Astrocyte (in vitro differentiated cells and primary cell): Measurements from ENCODE around the gene PAK6. TPM values are rescaled to one million over a fixed set of nuclear protein-coding genes. Genes with fewer than 3 reads are reported as not detected.

Experiments used
- DNase-seq: peaks from one replicate; pipeline ENCODE4 v3.0.0-alpha.2; 2010; ENCODE audit warnings: low read depth
- FAIRE-seq: peaks from 2 replicates; lab custom pipeline; 2011; peaks lifted over from hg19 to GRCh38; lab: Jason Lieb, UNC
- H2AFZ ChIP-seq: 2 replicates; pipeline ENCODE4 v1.6.0; 2012; ENCODE audit warnings: low read depth, low read length, inconsistent platforms
- H3K27ac ChIP-seq: 2 replicates; pipeline ENCODE4 v1.5.1; 2011; ENCODE audit warnings: low read depth, low read length, inconsistent platforms
- H3K27me3 ChIP-seq: 2 replicates; pipeline ENCODE4 v1.6.0; 2011; ENCODE audit warnings: low read length, inconsistent platforms; ENCODE audit not compliant: insufficient read depth
- H3K36me3 ChIP-seq: 2 replicates; pipeline ENCODE4 v1.5.1; 2011; ENCODE audit warnings: low read length, inconsistent platforms; ENCODE audit not compliant: insufficient read depth
- H3K4me1 ChIP-seq: 2 replicates; pipeline ENCODE4 v1.5.1; 2011; ENCODE audit warnings: low read length, inconsistent platforms; ENCODE audit not compliant: insufficient read depth
- H3K4me2 ChIP-seq: 2 replicates; pipeline ENCODE4 v1.6.0; 2012; ENCODE audit warnings: low read length, inconsistent platforms
- H3K4me3 ChIP-seq: 2 replicates; pipeline ENCODE4 v1.5.1; 2011; ENCODE audit warnings: low read depth, mild to moderate bottlenecking, low read length, inconsistent platforms; ENCODE audit not compliant: insufficient read depth
- H3K79me2 ChIP-seq: 2 replicates; pipeline ENCODE4 v1.6.0; 2012; ENCODE audit warnings: mild to moderate bottlenecking, low read length, inconsistent platforms; ENCODE audit not compliant: insufficient read depth
- H3K9ac ChIP-seq: 2 replicates; pipeline ENCODE4 v1.6.0; 2012; ENCODE audit warnings: mild to moderate bottlenecking, low read length, inconsistent platforms
- H3K9me3 ChIP-seq: 2 replicates; pipeline ENCODE4 v1.5.1; 2012; ENCODE audit warnings: low read depth, mild to moderate bottlenecking, low read length, inconsistent platforms; ENCODE audit not compliant: insufficient read depth
- H4K20me1 ChIP-seq: 2 replicates; pipeline ENCODE4 v1.6.0; 2012; ENCODE audit warnings: low read length, inconsistent platforms; ENCODE audit not compliant: insufficient read depth
- H3K27ac Mint-ChIP-seq: one replicate; pipeline ENCODE4 v1.8.0; 2021; ENCODE audit warnings: mild to moderate bottlenecking, mixed read lengths; ENCODE audit not compliant: unreplicated experiment
- H3K27me3 Mint-ChIP-seq: one replicate; pipeline ENCODE4 v1.8.0; 2021; ENCODE audit warnings: low read depth, mixed read lengths; ENCODE audit not compliant: unreplicated experiment
- H3K36me3 Mint-ChIP-seq: one replicate; pipeline ENCODE4 v1.8.0; 2021; ENCODE audit warnings: low read depth, mixed read lengths; ENCODE audit not compliant: unreplicated experiment
- H3K4me1 Mint-ChIP-seq: one replicate; pipeline ENCODE4 v1.8.0; 2021; ENCODE audit warnings: low read depth, mixed read lengths; ENCODE audit not compliant: unreplicated experiment
- H3K4me3 Mint-ChIP-seq: one replicate; pipeline ENCODE4 v1.8.0; 2021; ENCODE audit warnings: mild to moderate bottlenecking, moderate library complexity, mixed read lengths; ENCODE audit not compliant: unreplicated experiment
- H3K9me3 Mint-ChIP-seq: one replicate; pipeline ENCODE4 v1.8.0; 2021; ENCODE audit warnings: mild to moderate bottlenecking, mixed read lengths; ENCODE audit not compliant: unreplicated experiment
- EZH2 ChIP-seq: IDR thresholded peaks from 2 replicates; pipeline ENCODE4 v1.6.1; 2012; ENCODE audit warnings: mild to moderate bottlenecking, low read length, inconsistent platforms; ENCODE audit not compliant: insufficient read depth
- total RNA-seq: library from RNA; stranded (reverse); gene quantifications from 2 replicates; pipeline ENCODE4 v1.2.1, GENCODE V29; 2021
- TF ChIP-seq, protein P1 (sequence below): IDR thresholded peaks from 2 replicates; pipeline ENCODE4 v1.5.1; 2011; ENCODE audit warnings: low read depth, mild to moderate bottlenecking, inconsistent platforms, low read length, moderate library complexity; ENCODE audit not compliant: insufficient read depth

PAK6 gene
- total RNA-seq, 1 donor from 2014 or later = 1.1 TPM

DNA sequence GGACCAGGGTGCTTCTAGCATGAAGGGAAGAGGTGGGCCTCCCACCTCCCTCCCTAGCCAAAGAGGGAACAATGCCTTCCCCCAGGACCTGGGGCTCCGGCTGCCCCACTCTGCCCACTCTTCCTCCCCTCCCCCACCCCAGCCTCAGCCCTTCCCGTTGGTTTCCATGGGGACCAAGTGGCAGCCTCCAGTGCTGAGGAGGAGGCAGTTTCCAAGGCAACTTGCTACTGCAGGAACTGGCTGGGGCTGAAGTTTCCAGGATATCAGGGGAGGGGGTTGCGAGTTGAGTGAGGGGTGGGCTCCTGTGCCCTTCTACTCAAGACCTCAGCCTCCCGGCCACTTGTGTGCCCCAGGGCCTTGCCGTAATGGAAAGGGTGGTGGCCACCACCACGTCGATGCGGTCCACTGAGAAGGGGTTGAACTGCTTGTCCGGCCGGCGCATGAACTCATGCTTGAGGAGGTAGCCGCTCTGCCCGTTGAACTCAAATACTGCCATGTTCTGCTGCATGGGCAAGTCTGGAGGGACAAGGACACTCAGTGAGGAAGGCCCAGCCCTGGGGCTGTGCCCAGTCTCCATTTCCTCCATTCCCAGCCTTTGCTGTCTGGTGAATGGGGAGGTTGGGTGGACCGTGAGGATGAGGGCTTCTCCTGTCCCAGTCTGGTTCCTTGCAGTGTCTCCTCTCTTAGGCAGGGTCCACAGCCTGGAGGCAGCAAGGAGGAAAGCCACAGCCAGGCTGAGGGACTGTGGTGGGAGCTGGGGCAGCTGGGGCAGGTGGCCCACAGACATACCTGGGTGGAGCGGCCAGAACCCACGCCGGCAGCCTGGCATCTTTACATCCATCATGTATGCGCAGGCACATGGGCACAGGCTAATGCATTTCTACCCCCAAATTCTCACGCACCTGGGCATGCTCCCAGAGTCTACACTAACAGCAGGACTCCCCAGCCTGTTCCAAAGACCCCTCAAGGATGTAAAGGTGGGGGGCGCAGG is 55.3 kb downstream of the PAK6 start:
- Mint-ChIP-seq H3K27ac (no peak overlapping the region), H3K27me3 (peaks cover 77% of the 10 kb centered on the region), H3K4me1 (no peaks in the 10 kb centered on the region), H3K4me3 (no peak overlapping the region), H3K9me3 (no peaks in the 10 kb centered on the region), H3K36me3 (peaks cover 2% of the 10 kb centered on the region)
- Histone ChIP-seq H2AFZ (no peak overlapping the region), H3K9ac (no peak overlapping the region), H4K20me1 (no peaks in the 10 kb centered on the region), H3K27ac (no peak overlapping the region), H3K27me3 (peaks cover 17% of the 10 kb centered on the region), H3K4me3 (no peak overlapping the region), H3K9me3 (no peaks in the 10 kb centered on the region), H3K79me2 (no peaks in the 10 kb centered on the region), H3K36me3 (no peaks in the 10 kb centered on the region), H3K4me2 (no peak overlapping the region), H3K4me1 (peaks cover 4% of the 10 kb centered on the region)
- no peak for TF ChIP-seq EZH2
- TF ChIP-seq, protein P1, sequence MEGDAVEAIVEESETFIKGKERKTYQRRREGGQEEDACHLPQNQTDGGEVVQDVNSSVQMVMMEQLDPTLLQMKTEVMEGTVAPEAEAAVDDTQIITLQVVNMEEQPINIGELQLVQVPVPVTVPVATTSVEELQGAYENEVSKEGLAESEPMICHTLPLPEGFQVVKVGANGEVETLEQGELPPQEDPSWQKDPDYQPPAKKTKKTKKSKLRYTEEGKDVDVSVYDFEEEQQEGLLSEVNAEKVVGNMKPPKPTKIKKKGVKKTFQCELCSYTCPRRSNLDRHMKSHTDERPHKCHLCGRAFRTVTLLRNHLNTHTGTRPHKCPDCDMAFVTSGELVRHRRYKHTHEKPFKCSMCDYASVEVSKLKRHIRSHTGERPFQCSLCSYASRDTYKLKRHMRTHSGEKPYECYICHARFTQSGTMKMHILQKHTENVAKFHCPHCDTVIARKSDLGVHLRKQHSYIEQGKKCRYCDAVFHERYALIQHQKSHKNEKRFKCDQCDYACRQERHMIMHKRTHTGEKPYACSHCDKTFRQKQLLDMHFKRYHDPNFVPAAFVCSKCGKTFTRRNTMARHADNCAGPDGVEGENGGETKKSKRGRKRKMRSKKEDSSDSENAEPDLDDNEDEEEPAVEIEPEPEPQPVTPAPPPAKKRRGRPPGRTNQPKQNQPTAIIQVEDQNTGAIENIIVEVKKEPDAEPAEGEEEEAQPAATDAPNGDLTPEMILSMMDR = no peak
- FAIRE-seq (no peak), DNase-seq (no peak)

DNA sequence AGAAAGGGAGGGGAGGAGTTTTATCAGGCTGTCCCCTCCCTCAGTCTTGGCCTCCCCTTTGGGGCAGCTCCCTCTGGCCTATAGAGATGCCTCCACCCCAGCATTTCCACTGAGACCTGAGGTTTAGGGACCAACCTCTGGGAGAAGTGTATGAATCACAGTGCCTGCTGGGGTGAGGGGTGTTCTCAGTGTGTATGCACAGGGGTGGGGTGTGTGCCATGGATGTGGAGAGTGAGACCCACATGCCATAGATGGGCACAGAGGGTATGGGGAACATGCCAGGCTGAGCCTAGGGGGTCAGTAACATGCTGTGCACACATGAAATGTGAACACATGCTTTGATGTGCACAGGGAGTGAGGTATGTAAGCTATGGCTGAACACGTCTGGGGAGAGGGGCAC is 56.4 kb downstream of the PAK6 start:
- H3K36me3 ChIP-seq = no peaks in the 10 kb centered on the region
- H3K4me1 ChIP-seq = peaks cover 4% of the 10 kb centered on the region
- H3K4me3 ChIP-seq = no peak overlapping the region
- H3K9ac ChIP-seq = no peak overlapping the region
- Mint-ChIP-seq H3K36me3 (peaks cover 3% of the 10 kb centered on the region), H3K27me3 (peaks cover 67% of the 10 kb centered on the region), H3K4me3 (no peak overlapping the region), H3K9me3 (peaks cover 6% of the 10 kb centered on the region), H3K27ac (no peak overlapping the region), H3K4me1 (no peaks in the 10 kb centered on the region)
- DNase-seq (no peak), FAIRE-seq (no peak)
- H3K4me2 ChIP-seq = no peak overlapping the region
- H3K9me3 ChIP-seq = no peaks in the 10 kb centered on the region
- no peak overlapping the region for H3K27ac ChIP-seq
- H2AFZ ChIP-seq = peak overlapping the region; percentile 26
- H4K20me1 ChIP-seq = no peaks in the 10 kb centered on the region
- TF ChIP-seq, protein P1 = no peak
- H3K79me2 ChIP-seq = no peaks in the 10 kb centered on the region
- peaks cover 17% of the 10 kb centered on the region for H3K27me3 ChIP-seq
